Lung microvascular endothelial cell (primary cell): Measurements from ENCODE around the gene TOLLIP. TPM values are rescaled to one million over a fixed set of nuclear protein-coding genes. Genes with fewer than 3 reads are reported as not detected.

Source experiments
- DNase-seq, 2 donors: peaks; one replicate each; pipeline versions ENCODE4 v3.0.0 to v3.0.0-alpha.2; 2010; ENCODE audit warnings: low read depth in 2 of 2
- total RNA-seq: library from RNA; depleted of rRNA; stranded (reverse); fragments of >200 nt; gene quantifications from 2 replicates; pipeline ENCODE4 v1.2.1, GENCODE V29; 2014

Gene TOLLIP
- total RNA-seq, 1 donor from 2014 or later: 23.6 TPM

GRCh38 chr11:1283906-1284305 lies 25.5 kb downstream of the TOLLIP start:
- no peak for DNase-seq

- no peak for DNase-seq
These were observed 26.3 kb downstream of the TOLLIP start for GRCh38 chr11:1283091-1283511.

GRCh38 chr11:1281974-1282365 lies 27.5 kb downstream of the TOLLIP start:
- peak in 1 of 2 donors; percentile 17 for DNase-seq

- peak in 1 of 2 donors; percentile 28 for DNase-seq
These were observed 28.0 kb downstream of the TOLLIP start for GRCh38 chr11:1281326-1281973.

GRCh38 chr11:1280116-1281035 lies 29.1 kb downstream of the TOLLIP start:
- DNase-seq: no peak

- no peak for DNase-seq
These were observed 29.8 kb downstream of the TOLLIP start for GRCh38 chr11:1279674-1280055.

- no peak for DNase-seq
These were observed 30.4 kb downstream of the TOLLIP start for GRCh38 chr11:1278766-1279673.

- DNase-seq: no peak
These were observed 31.4 kb downstream of the TOLLIP start for GRCh38 chr11:1277936-1278512.

- DNase-seq: no peak
These were observed 32.4 kb downstream of the TOLLIP start for GRCh38 chr11:1276866-1277615.

GRCh38 chr11:1276041-1276790 lies 33.2 kb downstream of the TOLLIP start:
- DNase-seq: peak in 1 of 2 donors; percentile 90

- no peak for DNase-seq
These were observed 34.4 kb downstream of the TOLLIP start for GRCh38 chr11:1275021-1275420.

- no peak for DNase-seq
These were observed 34.9 kb downstream of the TOLLIP start for GRCh38 chr11:1274501-1274900.

GRCh38 chr11:1272531-1272930 lies 36.9 kb downstream of the TOLLIP start:
- DNase-seq: no peak

- DNase-seq: no peak
These were observed 37.5 kb downstream of the TOLLIP start for GRCh38 chr11:1271927-1272326.

GRCh38 chr11:1271406-1271805 lies 38.0 kb downstream of the TOLLIP start:
- DNase-seq: no peak

GRCh38 chr11:1271002-1271401 lies 38.4 kb downstream of the TOLLIP start:
- no peak for DNase-seq

GRCh38 chr11:1270476-1270875 lies 39.0 kb downstream of the TOLLIP start:
- DNase-seq: no peak

GRCh38 chr11:1269957-1270356 lies 39.5 kb downstream of the TOLLIP start:
- no peak for DNase-seq

- peak in 1 of 2 donors; percentile 56 for DNase-seq
These were observed 41.9 kb downstream of the TOLLIP start for GRCh38 chr11:1267441-1268100.
